Measurements from ENCODE around the gene RMRP.

Gene RMRP

DNA sequence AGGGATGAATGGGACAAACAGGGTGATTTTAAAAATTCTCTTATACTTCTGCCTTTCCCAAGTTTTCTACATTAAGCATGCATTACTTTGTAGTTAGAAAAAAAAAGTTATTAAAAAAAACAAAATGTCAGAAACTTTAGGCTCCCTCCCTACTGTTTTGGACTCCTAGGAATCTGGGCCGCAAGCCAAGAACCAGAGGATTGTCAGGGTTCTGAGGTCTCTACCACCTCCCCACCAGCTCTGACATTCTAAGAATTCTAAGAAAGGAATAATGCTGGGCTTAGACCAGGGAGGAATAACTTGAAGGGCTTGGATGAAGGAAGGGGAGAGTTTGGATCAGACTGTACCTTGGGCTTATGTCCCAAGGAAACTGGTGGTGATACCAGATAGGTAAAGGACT is 8.2 kb upstream of the RMRP start:
- 90 to 100% methylated on average over 1 of the region's 1 CpG for WGBS, 2 experiments
- no peak overlapping the region for H3K27ac ChIP-seq (ENCODE audit: insufficient read depth, low read depth, low read length, poor library complexity, severe bottlenecking)
- H3K9me3 ChIP-seq (ENCODE audit: control insufficient read depth, low read length), result no peaks in the 10 kb centered on the region
- peaks cover 15% of the 10 kb centered on the region for H3K36me3 ChIP-seq (ENCODE audit: control insufficient read depth, insufficient read depth, low read length)
- no peak overlapping the region for H3K4me3 ChIP-seq (ENCODE audit: insufficient read depth, low read depth, low read length)
- H3K27me3 ChIP-seq (ENCODE audit: control insufficient read depth, insufficient read depth, low read length, poor library complexity, severe bottlenecking), result no peaks in the 10 kb centered on the region
- H3K4me1 ChIP-seq (ENCODE audit: control insufficient read depth, insufficient read depth, low read length), result peaks cover 11% of the 10 kb centered on the region

DNA sequence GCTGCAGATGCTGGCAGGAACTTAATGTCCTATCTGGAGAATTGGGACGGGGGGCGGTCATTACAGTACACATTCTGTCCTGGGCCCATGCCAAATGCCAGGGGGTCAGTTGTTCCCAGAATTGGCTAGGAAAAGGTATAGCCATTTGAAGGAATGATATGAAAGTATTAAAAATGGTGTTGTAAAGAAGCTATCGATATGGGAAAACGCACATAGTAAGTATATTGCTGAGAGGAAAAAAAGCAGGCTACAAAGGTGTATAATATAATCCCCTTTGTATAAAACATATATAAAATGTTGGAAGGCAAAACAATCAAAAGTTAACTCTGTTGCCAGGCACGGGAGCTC is 7.6 kb upstream of the RMRP start:
- Histone ChIP-seq H3K27ac (ENCODE audit: insufficient read depth, low read depth, low read length, poor library complexity, severe bottlenecking) (no peak overlapping the region), H3K27me3 (ENCODE audit: control insufficient read depth, insufficient read depth, low read length, poor library complexity, severe bottlenecking) (no peaks in the 10 kb centered on the region), H3K9me3 (ENCODE audit: control insufficient read depth, low read length) (no peaks in the 10 kb centered on the region), H3K4me1 (ENCODE audit: control insufficient read depth, insufficient read depth, low read length) (peaks cover 11% of the 10 kb centered on the region), H3K36me3 (ENCODE audit: control insufficient read depth, insufficient read depth, low read length) (peaks cover 21% of the 10 kb centered on the region), H3K4me3 (ENCODE audit: insufficient read depth, low read depth, low read length) (peak overlapping the region; percentile 69)
- WGBS, 2 experiments, result 79 to 80% methylated on average over 5 of the region's 5 CpGs

DNA sequence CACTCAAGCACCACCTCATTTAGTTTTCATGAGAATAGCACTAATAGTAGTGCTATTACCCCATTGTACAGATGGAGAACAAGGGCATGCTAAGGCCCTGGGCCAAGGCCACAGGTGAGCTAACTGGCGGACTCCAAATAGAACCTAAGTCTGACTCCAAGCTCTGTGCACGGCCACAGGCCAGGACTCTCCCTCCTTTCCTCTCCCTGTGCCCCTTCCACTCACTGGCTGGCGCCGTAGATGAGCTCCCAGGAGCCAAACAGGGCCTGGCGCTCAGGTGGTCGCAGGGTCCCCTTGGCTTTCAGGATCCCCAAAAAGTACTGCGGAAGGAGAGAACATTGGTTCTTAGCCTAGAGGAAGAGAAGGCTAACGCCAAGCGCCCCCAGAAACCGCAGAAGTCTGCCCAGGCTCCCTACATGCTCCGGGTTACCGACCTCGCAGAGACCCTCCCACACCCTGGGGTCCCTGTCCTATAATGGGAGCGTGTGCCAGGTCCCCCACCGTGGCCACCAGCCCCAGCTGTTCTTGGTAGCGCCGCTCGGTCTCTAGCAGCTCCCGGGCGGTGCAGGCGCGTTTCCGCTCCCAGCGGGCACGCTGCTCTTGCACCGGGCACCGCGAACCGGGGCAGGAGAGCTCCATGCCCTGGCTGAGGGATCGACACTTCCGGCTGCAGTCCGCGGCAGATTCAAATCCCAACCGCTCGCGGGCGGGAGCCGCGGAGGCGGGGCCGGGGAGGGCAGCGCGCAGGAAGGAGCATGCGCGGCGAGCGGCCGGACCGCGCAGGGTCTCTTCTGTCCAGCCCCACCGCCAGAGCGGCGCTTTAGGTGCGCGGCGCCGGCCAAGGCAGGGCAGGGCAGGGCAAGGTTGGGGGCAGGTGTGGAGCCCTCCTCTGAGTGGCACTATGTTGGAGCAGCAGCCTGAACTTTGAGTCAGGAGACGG is 7.0 kb upstream of the RMRP start, which contains the start of gene ARHGEF39:
TSS of gene ARHGEF39 (minus strand) at position 665 of the 940 bp plus-strand sequence. CDS start at position 639, 26 bp downstream.
- peak within 1 kb of the TSS; percentile 69 for H3K4me3 ChIP-seq (ENCODE audit: insufficient read depth, low read depth, low read length)
- H3K4me1 ChIP-seq (ENCODE audit: control insufficient read depth, insufficient read depth, low read length), result peaks cover 11% of the 10 kb centered on the region
- H3K27me3 ChIP-seq (ENCODE audit: control insufficient read depth, insufficient read depth, low read length, poor library complexity, severe bottlenecking), result no peaks in the 10 kb centered on the region
- 8% methylated on average over 58 of the region's 58 CpGs for WGBS, 2 experiments
- H3K36me3 ChIP-seq (ENCODE audit: control insufficient read depth, insufficient read depth, low read length), result peaks cover 24% of the 10 kb centered on the region
- no peaks in the 10 kb centered on the region for H3K9me3 ChIP-seq (ENCODE audit: control insufficient read depth, low read length)
- H3K27ac ChIP-seq (ENCODE audit: insufficient read depth, low read depth, low read length, poor library complexity, severe bottlenecking), result no peak within 1 kb of the TSS

DNA sequence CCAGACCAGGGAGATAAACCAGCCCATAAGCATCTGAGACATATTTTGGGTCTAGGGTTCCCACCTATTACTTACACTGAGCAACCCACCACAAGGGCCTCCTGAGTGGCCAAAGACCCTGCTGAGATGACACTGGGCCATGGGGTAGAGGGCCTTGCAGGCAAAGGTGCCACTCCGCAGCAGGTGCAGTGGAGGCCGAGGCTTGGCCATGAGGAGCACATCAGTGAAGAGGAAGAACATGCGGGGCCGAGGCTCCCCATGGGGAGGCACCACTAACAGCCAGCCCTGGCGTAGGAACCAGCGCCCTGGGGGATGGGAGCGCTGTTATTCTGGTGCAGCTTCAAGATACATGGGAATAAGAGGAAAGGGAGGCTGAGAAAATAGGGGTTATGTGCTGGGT is 4.6 kb upstream of the RMRP start:
- Histone ChIP-seq H3K27ac (ENCODE audit: insufficient read depth, low read depth, low read length, poor library complexity, severe bottlenecking) (no peak overlapping the region), H3K4me1 (ENCODE audit: control insufficient read depth, insufficient read depth, low read length) (peaks cover 16% of the 10 kb centered on the region), H3K4me3 (ENCODE audit: insufficient read depth, low read depth, low read length) (no peak overlapping the region), H3K36me3 (ENCODE audit: control insufficient read depth, insufficient read depth, low read length) (peaks cover 24% of the 10 kb centered on the region), H3K9me3 (ENCODE audit: control insufficient read depth, low read length) (no peaks in the 10 kb centered on the region), H3K27me3 (ENCODE audit: control insufficient read depth, insufficient read depth, low read length, poor library complexity, severe bottlenecking) (no peaks in the 10 kb centered on the region)
- 96% methylated on average over 7 of the region's 7 CpGs for WGBS, 2 experiments

DNA sequence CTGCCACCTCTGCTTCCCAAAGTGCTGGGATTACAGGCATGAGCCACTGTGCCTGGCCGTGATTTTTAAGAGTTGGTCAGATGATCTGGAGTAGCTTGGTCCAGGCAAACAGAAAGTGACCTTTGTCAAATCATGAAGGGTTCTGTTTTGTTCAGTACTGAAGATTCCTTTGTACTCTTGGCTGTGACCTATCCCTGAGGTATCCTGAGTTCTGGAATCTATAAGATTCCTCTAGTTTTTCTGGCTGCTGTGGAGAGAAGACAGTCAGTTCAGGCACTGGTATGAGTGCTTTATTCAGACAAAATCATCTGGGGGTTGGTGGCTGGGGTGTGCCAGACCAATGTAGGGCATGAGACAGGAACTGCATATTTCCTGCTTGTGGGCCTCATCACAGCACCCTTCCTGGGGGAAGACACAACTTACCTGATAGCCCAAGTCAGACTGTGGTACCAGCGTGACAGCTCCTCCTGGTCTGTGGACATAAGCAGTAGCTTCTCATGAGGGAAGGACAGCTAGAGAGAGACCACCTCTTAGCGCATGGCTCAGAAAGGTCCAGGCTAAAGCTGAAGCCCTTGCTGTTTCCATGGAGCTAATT is 4.0 kb upstream of the RMRP start:
- Histone ChIP-seq H3K4me1 (ENCODE audit: control insufficient read depth, insufficient read depth, low read length) (peaks cover 16% of the 10 kb centered on the region), H3K4me3 (ENCODE audit: insufficient read depth, low read depth, low read length) (no peak overlapping the region), H3K27ac (ENCODE audit: insufficient read depth, low read depth, low read length, poor library complexity, severe bottlenecking) (no peak overlapping the region), H3K9me3 (ENCODE audit: control insufficient read depth, low read length) (no peaks in the 10 kb centered on the region), H3K27me3 (ENCODE audit: control insufficient read depth, insufficient read depth, low read length, poor library complexity, severe bottlenecking) (peaks cover 2% of the 10 kb centered on the region), H3K36me3 (ENCODE audit: control insufficient read depth, insufficient read depth, low read length) (peaks cover 24% of the 10 kb centered on the region)
- WGBS, 2 experiments, result 94 to 95% methylated on average over 3 of the region's 3 CpGs

DNA sequence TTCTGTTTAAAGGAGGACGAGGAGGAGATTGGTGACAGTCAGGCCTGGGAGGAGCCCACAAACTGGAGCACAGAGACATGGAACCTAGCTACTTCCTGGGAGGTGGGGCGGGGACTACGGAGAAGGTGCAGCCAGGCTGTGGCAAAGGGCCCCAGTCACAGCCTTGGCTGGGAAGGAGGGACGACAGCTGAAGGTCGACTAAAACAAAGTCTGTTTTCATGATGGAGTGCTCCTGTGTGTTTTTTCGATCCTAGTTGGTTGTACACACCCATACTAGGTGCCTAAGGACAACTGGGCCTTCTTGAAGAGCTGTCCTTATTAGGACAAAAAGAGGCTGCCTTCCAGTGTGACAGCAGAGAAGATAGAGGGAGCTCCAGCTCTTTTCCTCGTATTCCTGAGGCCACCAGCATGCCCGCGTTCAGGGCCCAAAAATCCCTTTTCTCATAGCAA is 3.2 kb upstream of the RMRP start:
- Histone ChIP-seq H3K4me3 (ENCODE audit: insufficient read depth, low read depth, low read length) (no peak overlapping the region), H3K27me3 (ENCODE audit: control insufficient read depth, insufficient read depth, low read length, poor library complexity, severe bottlenecking) (peaks cover 10% of the 10 kb centered on the region), H3K4me1 (ENCODE audit: control insufficient read depth, insufficient read depth, low read length) (peaks cover 16% of the 10 kb centered on the region), H3K9me3 (ENCODE audit: control insufficient read depth, low read length) (no peaks in the 10 kb centered on the region), H3K36me3 (ENCODE audit: control insufficient read depth, insufficient read depth, low read length) (peaks cover 24% of the 10 kb centered on the region), H3K27ac (ENCODE audit: insufficient read depth, low read depth, low read length, poor library complexity, severe bottlenecking) (peak overlapping the region; percentile 9)
- WGBS, 2 experiments, result 74 to 79% methylated on average over 9 of the region's 9 CpGs

DNA sequence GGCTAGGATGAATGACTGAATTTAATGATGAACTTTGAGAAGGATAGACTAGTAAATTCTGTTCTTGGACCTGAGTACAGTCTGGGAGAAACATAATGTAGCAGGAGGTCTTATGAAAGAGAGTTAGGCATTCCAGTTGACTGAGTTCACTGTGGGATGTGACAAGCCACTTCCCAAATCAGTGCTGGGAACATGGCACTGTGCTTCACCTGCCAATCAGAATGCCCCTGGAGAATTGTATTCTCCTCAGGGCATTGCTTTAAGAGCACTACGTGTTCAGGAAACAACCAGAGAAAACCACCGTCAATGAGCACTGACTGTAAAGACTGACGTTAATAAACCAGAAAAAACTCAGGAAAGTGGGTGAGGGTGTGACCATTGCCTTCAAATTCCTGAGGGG is 1.5 kb upstream of the RMRP start:
- Histone ChIP-seq H3K9me3 (ENCODE audit: control insufficient read depth, low read length) (no peaks in the 10 kb centered on the region), H3K4me1 (ENCODE audit: control insufficient read depth, insufficient read depth, low read length) (peaks cover 13% of the 10 kb centered on the region), H3K27ac (ENCODE audit: insufficient read depth, low read depth, low read length, poor library complexity, severe bottlenecking) (no peak overlapping the region), H3K4me3 (ENCODE audit: insufficient read depth, low read depth, low read length) (peak overlapping the region; percentile 84), H3K27me3 (ENCODE audit: control insufficient read depth, insufficient read depth, low read length, poor library complexity, severe bottlenecking) (peaks cover 10% of the 10 kb centered on the region), H3K36me3 (ENCODE audit: control insufficient read depth, insufficient read depth, low read length) (peaks cover 24% of the 10 kb centered on the region)
- 89 to 92% methylated on average over 3 of the region's 3 CpGs for WGBS, 2 experiments

DNA sequence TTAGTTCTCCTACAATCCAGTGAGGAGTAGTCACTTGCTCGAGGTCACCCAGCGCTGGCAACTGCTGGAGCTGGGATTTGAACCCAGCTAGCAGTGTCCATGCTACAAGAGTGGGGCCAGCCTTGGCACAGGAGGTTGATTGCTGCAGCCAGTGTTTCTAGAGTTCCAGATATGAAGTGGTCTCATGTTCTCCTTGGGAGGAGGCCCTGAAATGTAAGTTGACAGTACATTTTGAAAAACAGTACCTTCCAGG is 1.1 kb upstream of the RMRP start:
- WGBS, 2 experiments, result 4 to 9% methylated on average over 2 of the region's 2 CpGs

DNA sequence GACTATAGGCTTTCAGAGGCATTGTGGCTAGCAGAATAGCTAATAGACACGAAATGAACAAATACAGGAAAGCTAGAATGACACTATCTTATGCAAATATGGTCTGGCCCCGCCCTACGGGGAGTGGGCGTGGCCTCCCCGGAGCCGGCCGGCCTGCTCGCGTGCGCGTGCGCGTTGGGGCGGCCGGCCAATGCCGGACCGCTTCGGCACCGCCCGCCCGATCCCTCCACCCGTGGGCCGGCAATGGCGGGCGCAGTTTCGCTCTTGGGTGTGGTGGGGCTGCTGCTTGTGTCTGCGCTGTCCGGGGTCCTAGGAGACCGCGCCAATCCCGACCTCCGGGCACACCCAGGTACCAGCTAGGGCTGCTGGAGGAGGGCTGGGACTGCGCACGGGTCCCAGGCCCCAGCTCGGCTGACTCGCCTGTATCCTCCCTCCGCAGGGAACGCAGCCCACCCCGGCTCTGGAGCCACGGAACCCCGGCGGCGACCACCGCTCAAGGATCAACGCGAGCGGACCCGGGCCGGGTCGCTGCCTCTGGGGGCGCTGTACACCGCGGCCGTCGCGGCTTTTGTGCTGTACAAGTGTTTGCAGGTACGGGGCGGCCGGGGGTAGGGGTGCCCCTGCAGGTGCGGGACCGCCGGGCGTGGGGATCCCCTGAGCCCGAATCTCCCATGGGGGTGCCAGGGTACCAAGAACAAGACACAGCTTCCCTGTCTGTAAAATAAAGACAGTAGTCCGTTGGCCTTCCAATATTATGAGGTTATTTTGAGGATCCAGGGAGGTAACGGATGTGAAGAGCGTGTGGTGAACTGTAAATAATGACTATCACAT is 533 bp upstream of the RMRP start, which contains the start of gene CCDC107:
TSS of gene CCDC107 (plus strand) at position 156 of the 831 bp plus-strand sequence. CDS start at position 244, 88 bp downstream.
- H3K36me3 ChIP-seq (ENCODE audit: control insufficient read depth, insufficient read depth, low read length), result peaks cover 24% of the 10 kb centered on the region
- peaks cover 10% of the 10 kb centered on the region for H3K27me3 ChIP-seq (ENCODE audit: control insufficient read depth, insufficient read depth, low read length, poor library complexity, severe bottlenecking)
- H3K4me3 ChIP-seq (ENCODE audit: insufficient read depth, low read depth, low read length), result peak within 1 kb of the TSS; percentile 84
- peak within 1 kb of the TSS; percentile 100 for H3K27ac ChIP-seq (ENCODE audit: insufficient read depth, low read depth, low read length, poor library complexity, severe bottlenecking)
- WGBS, 2 experiments, result 1% methylated on average over 67 of the region's 67 CpGs
- peaks cover 5% of the 10 kb centered on the region for H3K4me1 ChIP-seq (ENCODE audit: control insufficient read depth, insufficient read depth, low read length)
- H3K9me3 ChIP-seq (ENCODE audit: control insufficient read depth, low read length), result no peaks in the 10 kb centered on the region

More for the DNA sequence above, 1.1 kb upstream of the RMRP start:
- peak overlapping the region; percentile 84 for H3K4me3 ChIP-seq (ENCODE audit: insufficient read depth, low read depth, low read length)
- H3K27me3 ChIP-seq (ENCODE audit: control insufficient read depth, insufficient read depth, low read length, poor library complexity, severe bottlenecking), result peaks cover 10% of the 10 kb centered on the region
- peaks cover 24% of the 10 kb centered on the region for H3K36me3 ChIP-seq (ENCODE audit: control insufficient read depth, insufficient read depth, low read length)
- H3K9me3 ChIP-seq (ENCODE audit: control insufficient read depth, low read length), result no peaks in the 10 kb centered on the region
- H3K27ac ChIP-seq (ENCODE audit: insufficient read depth, low read depth, low read length, poor library complexity, severe bottlenecking), result no peak overlapping the region
- H3K4me1 ChIP-seq (ENCODE audit: control insufficient read depth, insufficient read depth, low read length), result peaks cover 8% of the 10 kb centered on the region
